ENCODE results near the gene ATP2C2.

- no peak for TF ChIP-seq CREB5 (CRISPR knock-in tag; IDR thresholded peaks at IDR 0.05; ENCODE audit: low read depth)
- no peak for TF ChIP-seq PATZ1 (CRISPR knock-in tag; IDR thresholded peaks at IDR 0.05; ENCODE audit: borderline replicate concordance)
- no peak for TF ChIP-seq TSHZ2 (CRISPR knock-in tag; IDR thresholded peaks at IDR 0.05)
- TF ChIP-seq OSR1 (CRISPR knock-in tag; IDR thresholded peaks at IDR 0.05): no peak
- no peak for TF ChIP-seq PPARA (CRISPR knock-in tag; IDR thresholded peaks at IDR 0.05; ENCODE audit: borderline replicate concordance)
- TF ChIP-seq SNAI2 (CRISPR knock-in tag; IDR thresholded peaks at IDR 0.05): no peak
- TF ChIP-seq ISL1 (CRISPR knock-in tag; IDR thresholded peaks at IDR 0.05): no peak
- TF ChIP-seq ZFP3 (CRISPR knock-in tag; IDR thresholded peaks at IDR 0.05): no peak
- TF ChIP-seq ZNF70 (CRISPR knock-in tag; IDR thresholded peaks at IDR 0.05): no peak
- TF ChIP-seq ZFP30 (CRISPR knock-in tag; IDR thresholded peaks at IDR 0.05): no peak
- TF ChIP-seq RARB (CRISPR knock-in tag; IDR thresholded peaks at IDR 0.05): no peak
- TF ChIP-seq ARNTL (CRISPR knock-in tag; IDR thresholded peaks at IDR 0.05; ENCODE audit: borderline replicate concordance, low read depth): no peak
These were observed 83.4 kb downstream of the ATP2C2 start for GRCh38 chr16:84451781-84452180.
